Tibial nerve (tissue), 3 donors: ENCODE results near the gene ADAM33.

Experiments
- CTCF ChIP-seq, 5 experiments: fragments of 200-600 bp in 3 of 5; fragments of 450-650 bp in 2 of 5; sonication (generic) in 3 of 5; IDR thresholded peaks; one replicate each; pipeline ENCODE4 v1.5.1; 2016 to 2019; ENCODE audit warnings: antibody characterized with exemption in 5 of 5, mild to moderate bottlenecking in 3 of 5, moderate library complexity in 2 of 5
- POLR2A ChIP-seq, 2 donors: fragments of 450-650 bp; IDR thresholded peaks; one replicate each; pipeline ENCODE4 v1.6.1; 2017; ENCODE audit warnings: antibody characterized with exemption in 2 of 2, mild to moderate bottlenecking in 2 of 2, moderate library complexity in 2 of 2

- TF ChIP-seq POLR2A (IDR thresholded peaks at IDR 0.05) (no peak), CTCF (IDR thresholded peaks at IDR 0.05) (no peak)
Measured at GRCh38 chr20:3692706-3693294, 11.0 kb upstream of the ADAM33 start.
